ENCODE results near the gene SRGAP1. TPM values are rescaled to one million over a fixed set of nuclear protein-coding genes. Genes with fewer than 3 reads are reported as not detected.
"Not testable (repeated sequence)": the region's sequence is repeated elsewhere in the genome, so short reads cannot be mapped to it uniquely, and the experiment has no call there.

The SRGAP1 gene
- total RNA-seq, 1 donor from 2014 or later, result 2.9 TPM

DNA sequence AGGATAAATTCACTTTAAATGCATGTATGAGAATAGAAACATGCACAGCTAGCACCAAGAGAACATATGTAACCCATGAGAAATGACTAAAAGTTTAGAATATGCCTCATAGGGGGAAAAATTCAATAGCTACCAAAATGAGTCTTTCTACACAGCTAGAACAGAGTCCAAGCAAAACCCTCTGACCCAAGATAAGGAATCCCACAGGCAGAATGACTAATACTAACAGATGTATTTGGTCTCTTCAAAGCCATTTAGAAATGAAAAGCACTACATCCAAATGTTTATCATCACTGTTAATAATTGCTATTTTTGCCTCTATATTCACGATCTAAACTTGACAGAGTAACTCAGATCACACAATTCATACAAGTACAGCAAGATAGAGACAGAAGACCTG lies 333.6 kb downstream of the SRGAP1 start:
- DNase-seq, result peak; percentile 20

DNA sequence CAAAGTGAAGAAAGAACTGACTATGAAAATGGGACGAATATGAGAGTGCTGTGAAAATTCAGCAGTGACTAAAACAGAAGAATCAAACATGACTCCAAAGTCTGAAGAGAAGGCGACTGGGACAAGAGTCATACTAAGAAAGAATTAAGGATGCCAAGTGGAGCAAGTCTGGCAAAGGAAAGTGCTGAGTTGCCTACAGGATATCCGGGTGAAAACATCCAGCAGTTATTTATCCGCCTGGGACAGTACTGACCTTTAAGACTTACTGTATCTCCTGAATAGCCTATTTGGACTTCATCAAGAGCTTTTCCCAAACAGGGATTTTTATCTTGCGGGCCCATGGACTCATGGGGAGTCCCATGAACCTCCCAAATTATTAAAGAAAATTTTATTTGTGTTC lies 336.5 kb downstream of the SRGAP1 start:
- DNase-seq, result peak; percentile 67

DNA sequence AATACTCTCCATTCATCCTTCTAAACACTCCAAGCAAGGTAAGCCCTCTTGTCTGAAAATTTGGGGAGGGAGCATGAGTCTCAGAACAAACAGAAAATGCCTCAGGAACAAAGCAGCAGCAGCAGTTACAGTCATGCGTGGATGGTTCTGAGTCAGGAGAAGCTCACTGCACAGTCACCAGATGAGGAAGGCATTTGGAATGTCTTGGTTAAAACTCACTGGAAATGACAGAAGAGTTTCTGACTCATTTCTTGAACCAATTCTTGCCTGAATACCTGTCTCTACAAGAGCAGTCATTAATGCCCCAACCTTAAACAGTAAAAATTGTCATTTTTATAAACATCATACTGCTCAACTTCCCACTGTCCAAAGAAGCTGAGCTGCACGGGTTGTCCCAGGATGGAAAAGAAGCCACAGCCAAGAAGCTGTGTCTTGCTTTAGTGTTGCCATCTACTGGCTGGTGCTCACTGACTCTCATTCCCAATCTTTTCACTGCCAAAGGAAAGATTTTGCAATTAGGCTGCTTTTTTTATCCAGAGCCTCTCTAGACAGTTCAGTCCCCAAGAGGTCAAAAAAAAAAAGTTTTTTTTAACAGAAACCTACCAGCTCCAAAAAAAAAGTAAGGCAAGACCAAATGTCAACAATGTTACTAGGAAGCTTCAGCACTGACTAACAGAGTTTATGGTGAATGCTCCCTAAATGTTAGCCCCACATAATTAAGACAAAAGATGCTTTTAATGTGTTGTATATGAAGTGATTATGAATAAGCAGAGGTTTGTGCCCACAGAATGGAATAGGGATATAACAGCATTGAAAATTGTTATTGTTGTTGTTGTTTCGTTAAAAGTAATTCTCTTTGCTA lies 337.2 kb downstream of the SRGAP1 start:
- peak; percentile 89 for DNase-seq

DNA sequence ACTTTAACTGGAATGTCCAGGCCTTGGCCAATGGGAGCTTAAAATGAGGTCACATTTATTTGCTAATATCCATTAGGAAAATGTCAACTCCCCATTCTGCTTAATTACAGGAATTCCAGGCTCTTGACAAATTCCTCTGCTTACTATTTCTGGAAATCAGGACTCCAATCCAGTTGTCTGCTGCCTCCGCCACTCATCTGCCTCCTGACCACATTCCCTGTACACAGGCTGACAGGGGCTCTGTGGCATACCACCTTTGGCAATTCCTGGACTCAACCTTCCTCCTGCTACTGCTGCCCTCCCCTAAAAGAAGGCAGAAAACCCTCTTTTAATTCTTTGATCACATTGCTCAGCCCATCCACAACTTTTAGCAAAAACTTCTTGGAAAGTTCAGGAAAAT lies 339.7 kb downstream of the SRGAP1 start:
- no peak for DNase-seq

DNA sequence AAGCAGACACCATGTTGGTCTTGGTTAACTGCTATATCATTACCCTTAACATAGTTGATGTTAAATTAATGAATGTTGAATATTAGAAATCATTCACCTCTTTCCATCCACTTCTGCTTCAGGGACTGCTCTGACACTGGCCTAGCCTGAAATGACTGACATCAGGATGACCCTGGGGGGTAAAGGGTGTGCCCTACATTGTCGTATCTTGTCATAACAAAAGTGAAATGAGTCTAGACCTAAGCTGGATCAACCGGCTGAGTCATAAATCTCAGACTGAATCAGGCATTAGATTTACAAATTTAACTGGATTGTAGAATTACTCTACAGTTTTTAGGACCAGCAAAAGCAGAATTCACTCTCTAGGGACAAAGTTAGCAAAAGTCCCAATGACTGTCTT lies 342.3 kb downstream of the SRGAP1 start:
- DNase-seq, result no peak

DNA sequence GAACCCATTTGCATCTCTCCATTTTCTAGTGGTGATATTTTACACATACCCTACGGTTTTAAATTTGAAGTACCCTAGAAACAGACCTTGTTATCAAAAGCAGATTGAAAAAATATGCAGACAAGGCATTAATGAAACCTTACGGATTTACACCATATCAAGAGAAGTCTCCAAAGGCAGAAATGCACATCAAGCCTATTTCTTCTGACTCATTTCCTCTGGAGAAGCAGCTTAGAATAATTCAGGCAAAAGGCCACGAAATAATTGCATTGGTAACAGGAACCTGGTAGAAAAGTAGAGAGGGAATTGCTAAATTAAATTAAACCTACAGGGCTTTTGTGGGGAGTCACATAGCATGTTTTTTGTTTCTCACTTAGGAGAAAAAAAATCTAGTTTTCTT lies 342.9 kb downstream of the SRGAP1 start:
- DNase-seq, result peak; percentile 77

DNA sequence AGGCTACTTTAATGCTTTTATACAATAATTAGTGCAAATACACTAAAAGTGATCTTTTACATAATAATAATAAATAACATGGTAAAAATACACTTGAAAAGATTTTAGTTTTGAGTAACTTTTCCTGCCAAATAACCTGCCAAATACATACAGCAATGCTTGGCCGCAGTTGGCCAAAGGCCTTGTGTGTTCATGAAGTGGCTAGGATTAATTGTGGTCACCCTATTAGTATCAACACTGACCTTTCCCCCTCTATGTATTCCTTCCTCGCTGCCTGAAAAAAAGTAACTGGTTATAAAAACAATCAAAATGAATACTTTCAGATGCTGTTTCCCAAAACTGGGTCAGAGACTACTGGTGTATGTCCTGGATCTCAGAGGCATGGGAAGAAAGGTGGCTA lies 343.3 kb downstream of the SRGAP1 start:
- DNase-seq, result no peak

DNA sequence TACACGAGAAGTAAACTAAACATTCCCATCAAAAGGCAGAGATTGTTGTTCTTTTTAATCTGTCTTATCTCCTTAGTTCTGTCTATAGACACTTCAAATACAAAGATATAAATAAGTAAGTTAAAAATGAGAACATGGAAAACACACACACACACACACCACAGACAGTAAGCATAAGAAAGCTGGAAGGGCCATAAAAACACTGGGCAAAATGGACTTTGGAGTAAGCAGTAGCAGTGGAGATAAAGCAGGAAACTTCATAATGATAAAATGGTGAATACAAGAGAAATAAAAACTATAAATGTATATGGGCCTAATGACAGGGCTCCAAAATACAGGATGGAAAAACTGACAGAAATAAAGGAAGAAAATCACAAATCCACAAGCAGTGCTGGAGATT lies 345.0 kb downstream of the SRGAP1 start:
- DNase-seq, result no peak

DNA sequence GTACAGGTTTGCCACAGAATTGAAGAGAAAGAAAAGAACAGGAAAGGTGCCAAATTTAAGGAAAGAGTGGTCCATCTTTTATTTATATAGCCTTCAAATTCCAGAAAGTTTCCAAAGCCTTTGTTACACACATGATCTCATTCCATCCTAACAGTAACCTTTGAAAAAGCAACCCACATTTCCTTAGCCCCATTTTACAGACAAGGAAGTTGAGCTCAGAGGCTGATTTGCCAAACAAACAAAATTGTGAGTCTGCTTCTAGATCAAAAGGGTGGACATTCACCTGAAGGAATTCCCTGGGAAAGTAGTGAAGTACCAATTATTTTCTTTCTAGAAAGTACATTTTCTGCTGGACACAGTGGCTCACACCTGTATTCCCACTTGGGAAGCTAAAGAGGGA lies 345.6 kb downstream of the SRGAP1 start:
- no peak for DNase-seq

- no peak for DNase-seq
Measured at GRCh38 chr12:64192644-64193444, 348.3 kb downstream of the SRGAP1 start.

DNA sequence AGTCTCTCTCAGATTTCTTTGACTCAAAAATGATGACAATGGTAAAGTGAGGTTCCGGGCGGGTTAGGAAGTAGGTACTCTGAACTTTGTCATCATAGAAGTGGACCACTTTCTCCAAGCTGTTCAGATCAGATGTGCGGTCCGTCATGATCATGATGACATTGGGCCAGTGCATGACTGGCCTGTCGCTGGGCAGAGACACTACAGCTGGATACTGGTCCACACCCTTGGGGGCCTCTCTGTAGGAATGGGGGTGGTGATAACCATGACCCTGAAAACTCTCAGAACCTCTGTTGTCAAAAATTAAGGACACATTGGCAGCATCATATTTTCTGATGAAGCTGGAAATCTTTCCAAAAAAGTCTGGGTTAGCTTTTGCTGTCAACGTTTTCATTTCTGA lies 349.4 kb downstream of the SRGAP1 start:
- DNase-seq, result no peak

- no peak for DNase-seq
Measured at GRCh38 chr12:64194333-64195149, 350.0 kb downstream of the SRGAP1 start.

DNA sequence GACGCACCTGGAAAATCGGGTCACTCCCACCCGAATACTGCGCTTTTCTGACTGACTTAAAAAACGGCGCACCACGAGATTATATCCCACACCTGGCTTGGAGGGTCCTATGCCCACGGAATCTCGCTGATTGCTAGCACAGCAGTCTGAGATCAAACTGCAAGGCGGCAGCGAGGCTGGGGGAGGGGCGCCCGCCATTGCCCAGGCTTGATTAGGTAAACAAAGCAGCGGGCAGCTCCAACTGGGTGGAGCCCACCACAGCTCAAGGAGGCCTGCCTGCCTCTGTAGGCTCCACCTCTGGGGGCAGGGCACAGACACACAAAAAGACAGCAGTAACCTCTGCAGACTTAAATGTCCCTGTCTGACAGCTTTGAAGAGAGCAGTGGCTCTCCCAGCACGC lies 351.3 kb downstream of the SRGAP1 start:
- DNase-seq, result not testable (repeated sequence)

GRCh38 chr12:64203036-64203435 lies 358.5 kb downstream of the SRGAP1 start:
- no peak for DNase-seq

DNA sequence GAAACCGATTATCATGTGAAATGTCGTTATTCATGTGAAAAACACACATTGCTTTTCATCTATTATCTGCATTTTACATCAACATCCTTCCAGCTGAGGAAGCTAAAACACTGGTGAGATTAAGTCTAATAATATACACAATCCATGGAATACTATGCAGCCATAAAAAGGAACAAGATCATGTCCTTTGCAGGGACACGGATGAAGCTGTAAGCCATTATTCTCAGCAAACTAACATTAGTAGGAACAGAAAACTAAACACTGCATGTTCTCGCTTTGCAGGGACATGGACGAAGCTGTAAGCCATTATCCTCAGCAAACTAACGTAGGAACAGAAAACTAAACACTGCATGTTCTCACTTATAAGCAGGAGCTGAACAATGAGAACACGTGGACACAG lies 359.3 kb downstream of the SRGAP1 start:
- DNase-seq, result no peak

DNA sequence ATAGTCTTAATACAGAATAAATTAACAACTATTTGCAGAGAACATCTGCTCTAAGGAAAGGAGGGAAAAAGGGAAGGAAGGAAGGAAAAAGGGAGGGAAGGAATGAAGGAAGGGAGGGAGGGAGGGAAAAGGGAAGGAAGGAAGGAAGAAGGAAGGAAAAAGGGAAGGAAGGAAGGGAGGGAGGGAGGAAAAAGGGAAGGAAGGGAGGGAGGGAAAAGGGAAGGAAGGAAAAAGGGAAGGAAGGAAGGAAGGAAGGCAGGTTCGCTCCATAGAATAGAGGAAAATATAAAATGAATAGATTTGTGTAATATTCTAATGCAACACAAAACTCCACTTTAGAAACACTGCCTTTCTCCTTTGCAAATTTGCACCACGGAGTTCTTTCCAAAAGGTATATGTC lies 361.0 kb downstream of the SRGAP1 start:
- no peak for DNase-seq

DNA sequence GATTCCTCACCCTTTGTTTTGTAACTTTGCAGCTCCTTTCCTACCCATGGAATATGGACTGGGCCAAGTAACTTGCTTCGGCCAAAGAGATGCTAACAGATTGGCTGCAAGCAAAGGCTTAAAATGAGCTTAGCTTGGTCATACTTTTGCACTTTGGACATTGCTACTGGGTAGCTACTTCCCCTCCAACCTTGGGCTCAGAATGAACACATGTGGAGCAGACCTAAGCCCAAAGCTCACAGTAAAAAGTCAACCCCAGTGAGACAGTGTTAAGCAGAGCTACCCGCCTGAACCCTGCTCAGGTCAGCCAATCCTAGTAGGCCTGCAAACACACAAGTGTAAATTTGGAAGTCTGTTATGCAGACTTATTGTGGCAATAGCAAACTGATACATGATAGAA lies 363.0 kb downstream of the SRGAP1 start:
- no peak for DNase-seq

Other genes starting within 250 kb of the SRGAP1 start
- gene DPY19L2, start 176.2 kb upstream of the SRGAP1 start, total RNA-seq, result 0.51 and 2.4 TPM in 2 replicates
- 11.1 and 12.8 TPM in 2 replicates for gene RXYLT1, start 64.8 kb upstream of the SRGAP1 start, total RNA-seq